CD4-positive, alpha-beta T cell treated with Interleukin-6 for 4 hours (primary cell): ENCODE data around the gene MIA.
"Not testable (repeated sequence)": the region's sequence is repeated elsewhere in the genome, so short reads cannot be mapped to it uniquely, and the experiment has no call there.

Experiments used
- DNase-seq: peaks from one replicate; pipeline ENCODE4 v3.0.0-alpha.2; 2020; ENCODE audit warnings: mixed read lengths

Gene MIA

GRCh38 chr19:40750874-40751537 lies 24.3 kb upstream of the MIA start, which contains the start of gene SNRPA:
SNRPA (plus strand) TSS chr19:40751203; CDS start chr19:40751409, 206 bp downstream.
- peak; percentile 97 for DNase-seq

DNA sequence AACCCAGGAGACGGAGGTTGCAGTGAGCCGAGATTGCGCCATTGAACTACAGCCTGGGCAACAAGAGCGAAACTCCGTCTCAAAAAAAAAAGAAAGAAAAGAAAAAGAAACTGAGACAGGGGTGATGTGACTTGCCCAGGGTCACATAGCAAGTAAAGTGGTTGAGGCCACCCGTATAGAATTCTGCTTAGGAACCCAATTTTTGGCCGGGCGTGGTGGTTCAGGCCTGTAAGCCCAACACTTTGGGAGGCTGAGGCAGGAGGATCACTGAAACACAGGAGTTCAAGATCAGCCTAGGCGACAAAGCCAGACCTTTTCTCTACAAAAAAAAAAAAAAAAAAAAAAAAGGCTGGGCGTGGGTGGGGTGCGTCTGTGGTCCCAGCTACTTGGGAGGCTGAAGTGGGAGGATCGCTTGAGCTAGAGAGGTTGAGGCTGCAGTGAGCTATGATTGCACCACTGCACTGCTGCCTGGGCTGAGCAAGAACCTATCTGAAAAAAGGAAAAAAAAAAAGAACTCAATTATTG lies 23.0 kb upstream of the MIA start:
- no peak for DNase-seq

- DNase-seq, result peak; percentile 38
Observed at GRCh38 chr19:40754611-40755247, 20.6 kb upstream of the MIA start.

DNA sequence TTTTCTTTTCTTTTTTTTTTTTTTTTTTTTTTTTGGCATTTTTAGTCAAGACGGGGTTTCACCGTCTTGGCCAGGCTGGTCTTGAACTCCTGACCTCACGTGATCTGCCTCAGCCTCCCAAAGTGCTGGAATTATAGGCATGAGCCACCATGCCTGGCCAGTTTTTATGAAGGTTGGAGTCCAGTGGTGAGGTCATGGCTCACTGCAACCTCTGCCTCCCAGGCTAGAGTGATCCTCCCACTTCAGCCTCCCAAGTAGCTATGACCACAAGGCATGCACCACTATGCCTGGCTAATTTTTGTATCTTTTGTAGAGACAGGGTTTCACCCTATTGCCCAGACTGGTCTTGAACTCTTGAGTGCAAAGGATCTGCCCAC lies 20.1 kb upstream of the MIA start:
- no peak for DNase-seq

- no peak for DNase-seq
Observed at GRCh38 chr19:40755791-40756190, 19.5 kb upstream of the MIA start.

- DNase-seq, result no peak
Observed at GRCh38 chr19:40756502-40757110, 18.7 kb upstream of the MIA start.

DNA sequence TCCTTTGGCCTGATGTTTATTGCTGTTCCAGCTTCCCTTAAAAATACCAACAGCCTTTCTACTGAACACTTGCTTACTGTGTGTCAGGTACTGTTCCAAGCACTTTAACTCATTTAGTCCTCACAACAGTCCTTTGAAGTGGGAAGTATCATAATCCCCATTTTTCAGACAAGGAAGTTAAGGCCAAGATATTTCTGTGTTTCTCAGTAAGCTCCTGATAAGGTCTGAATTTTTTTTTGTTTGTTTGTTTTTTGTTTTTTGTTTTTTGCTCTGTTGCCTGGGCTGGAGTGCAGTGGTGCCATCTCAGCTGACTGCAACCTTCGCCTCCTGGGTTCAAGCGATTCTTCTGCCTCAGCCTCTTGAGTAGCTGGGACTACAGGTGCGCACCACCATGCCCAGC lies 16.8 kb upstream of the MIA start:
- DNase-seq, result no peak

DNA sequence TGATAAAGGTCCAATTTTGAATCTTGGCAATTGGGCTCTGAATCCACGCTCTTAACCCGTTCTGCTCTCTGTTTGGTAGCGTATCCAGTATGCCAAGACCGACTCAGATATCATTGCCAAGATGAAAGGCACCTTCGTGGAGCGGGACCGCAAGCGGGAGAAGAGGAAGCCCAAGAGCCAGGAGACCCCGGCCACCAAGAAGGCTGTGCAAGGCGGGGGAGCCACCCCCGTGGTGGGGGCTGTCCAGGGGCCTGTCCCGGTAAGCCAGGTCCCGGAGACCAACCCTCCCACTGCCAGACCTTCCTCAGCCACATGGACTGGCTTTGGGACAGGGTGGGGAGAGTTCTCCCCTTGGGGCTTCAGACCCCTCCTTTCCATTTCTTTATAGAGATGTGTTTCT lies 16.0 kb upstream of the MIA start:
- DNase-seq, result no peak

- no peak for DNase-seq
Observed at GRCh38 chr19:40762754-40763470, 12.4 kb upstream of the MIA start.

DNA sequence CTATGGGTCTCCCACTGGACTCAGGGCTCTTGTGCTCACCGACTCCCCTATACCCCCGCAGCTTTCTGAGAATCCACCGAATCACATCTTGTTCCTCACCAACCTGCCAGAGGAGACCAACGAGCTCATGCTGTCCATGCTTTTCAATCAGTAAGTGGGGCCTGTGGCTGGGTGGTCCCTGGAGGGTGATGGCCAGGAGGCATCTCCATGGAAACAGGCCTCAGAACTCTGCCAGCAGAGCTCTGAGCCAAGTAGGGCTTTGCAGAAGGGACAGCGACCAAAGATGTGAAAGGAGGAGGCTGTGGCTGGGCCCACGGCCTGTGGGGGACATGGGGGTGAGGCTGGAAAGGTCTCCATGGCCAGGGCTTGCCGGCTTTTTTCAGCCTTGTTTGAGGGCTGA lies 11.8 kb upstream of the MIA start:
- DNase-seq, result no peak

DNA sequence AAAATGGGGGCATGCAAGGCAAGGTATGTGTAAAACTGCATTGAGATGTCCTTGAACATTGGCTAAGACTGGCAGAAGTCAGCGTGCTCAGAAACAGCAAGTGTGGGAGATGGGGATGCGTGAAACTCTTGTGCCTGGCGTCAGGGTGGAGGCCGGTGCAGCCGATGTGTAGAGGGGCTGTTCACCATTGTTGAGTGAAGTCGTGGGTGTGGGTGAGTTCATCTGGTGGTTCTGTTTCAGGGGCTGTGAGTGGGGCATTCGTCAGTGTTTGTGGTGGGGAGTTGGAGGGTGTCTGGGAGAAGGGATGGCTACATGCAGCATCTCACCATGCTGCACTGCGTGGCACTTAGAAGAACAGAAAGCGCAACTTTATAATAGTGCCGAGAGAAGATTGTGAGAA lies 11.4 kb upstream of the MIA start:
- DNase-seq, result no peak

GRCh38 chr19:40766385-40766784 lies 8.9 kb upstream of the MIA start:
- not testable (repeated sequence) for DNase-seq

- DNase-seq, result no peak
Observed at GRCh38 chr19:40768869-40769268, 6.5 kb upstream of the MIA start.

DNA sequence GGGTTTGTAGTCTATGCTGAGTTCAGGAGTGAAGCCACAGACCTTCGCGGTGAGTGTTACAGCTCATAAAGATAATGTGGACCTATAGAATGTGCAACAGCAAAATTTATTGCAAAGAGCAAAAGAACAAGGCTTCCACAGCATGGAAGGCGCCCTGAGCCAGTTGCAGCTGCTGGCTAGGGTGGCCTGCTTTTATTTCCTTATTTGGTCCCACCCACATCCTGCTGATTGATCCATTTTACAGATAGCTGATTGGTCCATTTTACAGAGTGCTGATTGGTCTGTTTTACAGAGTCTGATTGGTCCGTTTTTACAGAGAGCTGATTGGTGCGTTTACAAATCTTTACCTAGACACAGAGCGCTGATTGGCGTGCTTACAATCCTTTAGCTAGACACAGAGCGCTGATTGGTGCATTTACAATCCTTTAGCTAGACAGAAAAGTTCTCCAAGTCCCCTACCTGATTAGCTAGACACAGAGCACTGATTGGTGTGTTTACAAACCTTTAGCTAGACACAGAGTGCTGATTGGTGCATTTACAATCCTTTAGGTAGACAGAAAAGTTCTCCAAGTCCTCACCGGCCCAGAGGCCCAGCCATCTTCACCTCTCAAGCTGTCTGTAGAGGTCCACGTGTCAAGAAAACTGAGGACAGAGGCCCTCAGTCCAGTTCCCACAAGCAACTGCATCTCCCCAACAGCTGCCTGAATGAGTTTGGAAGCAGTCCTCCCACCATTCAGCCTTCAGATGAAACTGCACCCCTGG lies 4.0 kb upstream of the MIA start:
- DNase-seq, result not testable (repeated sequence)

- no peak for DNase-seq
Observed at GRCh38 chr19:40775632-40776022, 306 bp downstream of the MIA start.

DNA sequence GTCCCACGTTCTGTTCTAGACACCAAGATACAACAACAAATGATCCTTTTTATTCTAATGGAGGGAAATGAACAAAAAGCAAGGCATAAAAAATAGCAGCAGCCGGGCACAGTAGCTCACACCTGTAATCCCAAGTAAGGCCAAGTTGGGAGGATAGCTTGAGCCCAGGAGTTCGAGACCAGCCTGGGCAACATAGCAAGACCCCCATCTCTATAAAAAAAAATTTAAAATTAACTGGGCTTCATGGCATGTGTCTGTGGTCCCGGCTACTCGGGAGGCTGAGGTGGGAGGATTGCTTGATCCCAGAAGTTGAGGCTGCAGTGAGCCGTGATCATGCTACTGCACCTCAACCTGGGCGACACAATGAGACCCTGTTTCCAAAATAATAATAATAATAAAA lies 1.0 kb downstream of the MIA start:
- DNase-seq, result no peak

DNA sequence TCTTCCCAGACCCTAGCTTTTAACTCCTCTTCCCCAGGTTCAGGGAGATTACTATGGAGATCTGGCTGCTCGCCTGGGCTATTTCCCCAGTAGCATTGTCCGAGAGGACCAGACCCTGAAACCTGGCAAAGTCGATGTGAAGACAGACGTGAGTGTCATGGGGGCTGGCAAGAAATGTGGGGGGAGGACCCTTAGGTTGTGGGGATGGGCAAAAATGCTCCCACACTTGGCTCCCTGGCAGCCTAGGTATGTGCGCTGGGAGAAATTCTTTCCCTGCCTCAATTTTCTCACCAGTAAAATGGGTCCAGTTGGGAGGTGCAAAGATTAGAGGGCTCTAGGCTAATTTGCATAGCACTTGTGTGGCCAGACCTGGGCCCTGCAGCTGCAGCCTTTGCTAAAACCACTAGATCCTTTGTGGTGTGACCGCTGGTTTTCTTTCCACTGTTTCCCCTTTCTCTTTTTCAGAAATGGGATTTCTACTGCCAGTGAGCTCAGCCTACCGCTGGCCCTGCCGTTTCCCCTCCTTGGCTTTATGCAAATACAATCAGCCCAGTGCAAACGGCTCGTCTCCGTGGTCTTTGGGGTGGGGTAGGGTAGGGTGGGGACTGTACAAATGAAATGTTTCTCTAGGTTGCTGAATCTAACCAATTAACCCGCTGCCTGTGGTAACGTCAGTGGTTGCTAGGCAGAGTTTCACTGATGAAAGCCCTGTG lies 1.8 kb downstream of the MIA start:
- peak; percentile 91 for DNase-seq

DNA sequence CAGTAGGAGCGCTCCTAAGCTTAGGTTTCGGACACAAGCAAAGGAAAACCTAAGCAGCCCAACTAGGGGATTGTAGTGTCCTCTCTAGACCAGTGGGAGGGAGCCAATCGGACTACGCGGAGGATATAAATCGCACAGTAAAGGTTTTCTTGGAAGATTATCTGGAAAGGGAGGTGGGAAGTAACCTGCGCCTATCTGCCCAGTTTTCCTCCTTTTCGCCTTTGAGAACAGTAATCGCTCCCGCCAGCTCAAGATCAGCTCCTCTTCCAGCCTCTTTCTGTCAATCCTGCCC lies 2.3 kb downstream of the MIA start:
- DNase-seq, result no peak

DNA sequence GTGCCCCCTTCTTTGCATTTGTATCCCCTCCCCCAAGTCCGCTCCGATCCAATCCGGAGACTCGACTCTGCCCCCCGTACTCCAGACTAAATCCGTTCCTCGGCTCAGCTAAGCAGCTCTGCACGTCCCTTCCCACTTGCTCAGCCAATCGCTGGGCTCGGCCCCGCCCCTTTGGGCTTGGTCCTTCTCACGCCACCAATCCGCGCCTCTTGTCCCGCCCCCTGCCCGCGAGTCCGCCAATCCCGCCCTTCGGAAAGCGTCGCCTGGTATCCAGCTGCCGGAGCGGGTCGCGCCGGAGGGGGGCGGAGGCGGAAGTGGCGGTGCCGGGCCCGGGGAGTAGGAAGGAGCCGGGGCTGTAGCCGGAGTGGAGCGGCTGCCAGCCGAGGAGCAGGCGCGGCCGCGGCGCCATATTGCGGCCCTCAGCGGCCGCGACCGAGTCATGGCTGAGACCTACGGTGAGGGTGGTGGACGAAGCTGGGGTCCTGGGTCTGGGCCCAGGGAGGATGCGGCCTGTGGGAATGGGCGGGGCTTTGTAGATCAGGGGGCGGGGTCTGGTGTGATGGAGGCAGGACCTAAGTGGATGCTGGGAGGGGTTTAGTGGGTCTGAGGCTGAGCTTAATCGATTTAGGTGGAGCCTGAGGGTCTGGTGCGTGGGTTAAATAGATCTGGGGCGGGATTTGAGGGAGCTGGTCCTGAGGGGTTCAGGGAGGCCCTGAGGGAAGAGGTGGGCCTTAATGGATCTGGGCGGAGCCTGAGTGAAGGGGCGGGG lies 2.8 kb downstream of the MIA start, which contains the start of gene RAB4B:
TSS of gene RAB4B (plus strand) at position 311 of the 769 bp plus-strand sequence. CDS start at position 440, 129 bp downstream.
- peak; percentile 100 for DNase-seq

DNA sequence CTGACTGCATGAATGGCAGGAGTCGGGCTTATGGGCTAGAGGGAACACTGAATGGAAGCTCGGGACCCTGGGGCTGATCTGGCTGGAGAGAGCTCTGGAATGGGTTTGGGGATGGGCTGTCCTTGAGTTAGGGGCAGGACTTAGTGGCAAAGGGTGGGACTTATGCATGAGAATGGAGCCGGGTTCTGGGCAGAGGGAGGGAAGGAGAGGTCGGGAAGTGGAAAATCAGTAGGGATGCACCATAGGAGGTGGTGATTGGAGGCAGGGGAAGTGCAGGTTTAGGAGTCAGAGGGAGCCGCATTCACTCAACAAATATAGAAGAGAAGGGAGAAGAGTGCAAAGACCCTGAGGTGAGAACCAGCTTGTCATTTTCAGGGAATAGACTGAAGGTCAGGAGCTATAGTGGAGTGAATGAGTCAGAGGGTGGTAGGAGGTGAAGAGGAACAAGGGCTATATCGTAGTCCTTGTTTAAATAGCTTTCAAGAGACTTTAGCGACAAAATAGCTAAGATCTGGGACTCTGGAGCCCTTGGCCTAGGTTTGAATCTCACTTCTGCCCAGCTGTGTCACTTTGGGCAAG lies 3.5 kb downstream of the MIA start:
- DNase-seq, result no peak

- DNase-seq, result no peak
Observed at GRCh38 chr19:40780582-40780981, 5.3 kb downstream of the MIA start.
